ENCODE measurements around the gene MPG.

GRCh38 chr16:58491-59439 is 19.3 kb upstream of the MPG start:
- TF ChIP-seq CTCF (IDR thresholded peaks at IDR 0.05) (no peak), POLR2A (IDR thresholded peaks at IDR 0.05) (no peak)
